Measurements from ENCODE around the gene THRAP3. TPM values are rescaled to one million over a fixed set of nuclear protein-coding genes. Genes with fewer than 3 reads are reported as not detected.

The THRAP3 gene
- total and polyA plus RNA-seq, 2 donors (not counting 3 experiments of a cell fraction or from before 2014, with no cell fraction given), result 38.0 to 144 TPM

DNA sequence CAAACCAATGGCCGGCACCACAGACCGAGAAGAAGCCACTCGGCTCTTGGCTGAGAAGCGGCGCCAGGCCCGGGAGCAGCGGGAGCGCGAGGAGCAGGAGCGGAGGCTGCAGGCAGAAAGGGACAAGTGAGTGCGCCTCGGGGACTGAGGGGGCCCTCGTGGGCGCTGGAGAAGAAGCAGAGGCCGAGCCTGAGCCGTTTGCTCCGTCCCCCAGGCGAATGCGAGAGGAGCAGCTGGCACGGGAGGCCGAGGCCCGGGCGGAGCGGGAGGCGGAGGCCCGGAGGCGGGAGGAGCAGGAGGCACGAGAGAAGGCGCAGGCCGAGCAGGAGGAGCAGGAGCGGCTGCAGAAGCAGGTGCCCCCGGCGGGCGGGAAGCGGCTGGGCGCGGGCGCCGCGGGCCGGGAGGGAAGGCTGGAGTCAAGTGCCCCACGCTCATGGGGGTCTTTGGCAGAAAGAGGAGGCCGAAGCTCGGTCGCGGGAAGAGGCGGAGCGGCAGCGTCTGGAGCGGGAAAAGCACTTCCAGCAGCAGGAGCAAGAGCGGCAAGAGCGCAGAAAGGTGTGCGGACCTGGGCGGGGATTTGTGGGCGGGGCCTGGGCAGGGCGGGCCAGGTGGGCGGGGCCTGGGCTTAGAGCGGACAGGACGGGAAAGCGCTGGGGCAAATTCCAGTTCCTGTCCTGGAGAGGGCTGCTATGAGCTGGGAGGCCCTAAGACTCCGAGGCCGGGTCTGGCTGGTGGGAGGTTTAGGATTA, 45.6 kb upstream of the THRAP3 start:
- Histone ChIP-seq H4K20me1 (replicated peaks; ENCODE audit: control insufficient read depth, extremely low read depth, insufficient read depth, low read length) (no peaks in the 10 kb centered on the region), H3K9ac (replicated peaks; ENCODE audit: extremely low read depth, insufficient read depth, low read length) (no peak overlapping the region), H3K79me2 (ENCODE audit: control insufficient read depth, insufficient read depth, low read length) (peaks cover 18% of the 10 kb centered on the region), H3K4me1 (ENCODE audit: control insufficient read depth, extremely low read depth, insufficient read depth, low read length) (peaks cover 2% of the 10 kb centered on the region), H3K27me3 (ENCODE audit: control insufficient read depth in 2 of 2, insufficient read depth in 2 of 2, low read length in 2 of 2) (no peaks in the 10 kb centered on the region), H3K27ac (ENCODE audit: insufficient read depth, low read depth, low read length) (no peak overlapping the region), H3K4me2 (ENCODE audit: insufficient read depth, low read length) (no peak overlapping the region), H3K4me3 (replicated peaks in 1 of 3; ENCODE audit: insufficient read depth in 1 of 3, low read depth in 1 of 3, low read length in 3 of 3) (no peak overlapping the region), H3K36me3 (ENCODE audit: control insufficient read depth in 2 of 2, extremely low read depth in 1 of 2, insufficient read depth in 2 of 2, low read length in 2 of 2) (peaks cover 27 to 64% of the 10 kb centered on the region in 2 experiments), H3K9me3 (replicated peaks; ENCODE audit: control insufficient read depth, insufficient read depth, low read length) (no peaks in the 10 kb centered on the region), H2AFZ (ENCODE audit: low read depth, low read length) (no peak overlapping the region), H3K9me1 (replicated peaks; ENCODE audit: control insufficient read depth, extremely low read depth, insufficient read depth, low read length) (no peaks in the 10 kb centered on the region)
- intact Hi-C loops (cut with micrococcal nuclease) (no loop called here), dilution Hi-C loops (cut with MboI; ENCODE audit: extremely low pct_ligation_motif_present, low sequenced_read_pairs) (no loop called here)
- CTCF ChIA-PET, result no interaction called here
- POLR2A ChIA-PET, result no interaction called here
- BruUV-seq (replicated peaks), result no TSS peak
- TF ChIP-seq POLR2A (IDR thresholded peaks at IDR 0.05; ENCODE audit: low read depth, low read length) (no peak), MYC (IDR thresholded peaks at IDR 0.05; ENCODE audit: low read depth, low read length) (no peak), EZH2 (IDR thresholded peaks at IDR 0.05; ENCODE audit: borderline replicate concordance, low read depth, low read length, severe bottlenecking) (no peak), JUN (IDR thresholded peaks at IDR 0.05; ENCODE audit: borderline replicate concordance, insufficient read depth, insufficient read length, low read depth) (no peak)
- no peak for DNase-seq (ENCODE audit: low read depth, low spot score)
- no peak for FAIRE-seq

DNA sequence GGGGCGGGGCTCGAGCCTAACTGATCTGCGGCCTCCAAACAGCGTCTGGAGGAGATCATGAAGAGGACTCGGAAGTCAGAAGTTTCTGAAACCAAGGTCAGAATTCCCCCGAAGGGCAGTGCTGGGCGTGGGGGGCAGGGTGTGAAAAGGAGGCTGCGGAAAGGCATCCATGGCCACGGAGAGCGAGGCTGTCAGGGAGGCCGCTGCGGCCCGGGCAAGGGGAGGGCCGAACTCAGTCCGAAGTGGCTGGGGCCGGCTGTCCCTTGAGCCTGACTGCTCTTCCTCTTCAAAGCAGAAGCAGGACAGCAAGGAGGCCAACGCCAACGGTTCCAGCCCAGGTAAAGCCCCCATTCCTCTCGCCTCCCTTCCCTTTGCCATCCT, 45.0 kb upstream of the THRAP3 start:
- Histone ChIP-seq H4K20me1 (replicated peaks; ENCODE audit: control insufficient read depth, extremely low read depth, insufficient read depth, low read length) (no peaks in the 10 kb centered on the region), H3K4me1 (ENCODE audit: control insufficient read depth, extremely low read depth, insufficient read depth, low read length) (no peaks in the 10 kb centered on the region), H3K27ac (ENCODE audit: insufficient read depth, low read depth, low read length) (no peak overlapping the region), H3K9ac (replicated peaks; ENCODE audit: extremely low read depth, insufficient read depth, low read length) (no peak overlapping the region), H3K27me3 (ENCODE audit: control insufficient read depth in 2 of 2, insufficient read depth in 2 of 2, low read length in 2 of 2) (no peaks in the 10 kb centered on the region), H3K79me2 (ENCODE audit: control insufficient read depth, insufficient read depth, low read length) (peaks cover 12% of the 10 kb centered on the region), H3K9me3 (replicated peaks; ENCODE audit: control insufficient read depth, insufficient read depth, low read length) (no peaks in the 10 kb centered on the region), H3K36me3 (ENCODE audit: control insufficient read depth in 2 of 2, extremely low read depth in 1 of 2, insufficient read depth in 2 of 2, low read length in 2 of 2) (peaks cover 22 to 58% of the 10 kb centered on the region in 2 experiments), H3K4me2 (ENCODE audit: insufficient read depth, low read length) (no peak overlapping the region), H2AFZ (ENCODE audit: low read depth, low read length) (no peak overlapping the region), H3K4me3 (replicated peaks in 1 of 3; ENCODE audit: insufficient read depth in 1 of 3, low read depth in 1 of 3, low read length in 3 of 3) (no peak overlapping the region), H3K9me1 (replicated peaks; ENCODE audit: control insufficient read depth, extremely low read depth, insufficient read depth, low read length) (no peaks in the 10 kb centered on the region)
- no peak for FAIRE-seq
- no TSS peak for BruUV-seq (replicated peaks)
- intact Hi-C loops (cut with micrococcal nuclease) (no loop called here), dilution Hi-C loops (cut with MboI; ENCODE audit: extremely low pct_ligation_motif_present, low sequenced_read_pairs) (no loop called here)
- POLR2A ChIA-PET, result no interaction called here
- TF ChIP-seq, protein P1, sequence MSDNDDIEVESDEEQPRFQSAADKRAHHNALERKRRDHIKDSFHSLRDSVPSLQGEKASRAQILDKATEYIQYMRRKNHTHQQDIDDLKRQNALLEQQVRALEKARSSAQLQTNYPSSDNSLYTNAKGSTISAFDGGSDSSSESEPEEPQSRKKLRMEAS (IDR thresholded peaks at IDR 0.05; ENCODE audit: insufficient read depth, insufficient read length), result no peak
- TF ChIP-seq POLR2AphosphoS5 (IDR thresholded peaks at IDR 0.05; ENCODE audit: insufficient read depth, low read depth, low read length), result no peak
- no peak for DNase-seq (ENCODE audit: low read depth, low spot score)
- CTCF ChIA-PET, result no interaction called here
